SKM-1 (cell line): ENCODE measurements around the gene SCGB1C1.
"Not testable (repeated sequence)": the region's sequence is repeated elsewhere in the genome, so short reads cannot be mapped to it uniquely, and the experiment has no call there.

Source experiments
- DNase-seq: peaks from one replicate; lab custom pipeline; 2025; ENCODE audit not compliant: unreplicated experiment; lab: John Stamatoyannopoulos, UW

Gene SCGB1C1

DNA sequence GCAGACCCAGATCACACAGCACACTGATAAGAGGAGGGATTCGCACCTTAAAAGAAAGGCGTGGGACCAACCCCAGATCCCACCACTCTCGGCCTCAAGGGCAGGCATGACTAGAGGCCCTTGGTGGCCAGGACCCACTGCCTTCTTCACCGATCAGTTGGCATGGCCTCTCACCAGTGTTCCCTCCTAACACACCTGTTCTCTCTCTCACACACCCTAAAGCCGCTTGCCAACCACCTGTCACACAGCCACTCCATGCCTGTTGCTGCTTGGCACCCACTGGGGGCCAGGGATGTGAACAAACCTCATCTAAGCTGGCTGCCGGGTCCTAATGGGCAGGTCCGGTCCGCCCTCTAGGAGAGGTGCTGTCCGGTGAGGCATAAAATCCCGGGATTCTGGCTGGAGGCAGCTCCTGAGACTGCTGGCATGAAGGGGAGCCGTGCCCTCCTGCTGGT lies at the start of gene SCGB1C1:
Gene SCGB1C1 (plus strand): TSS at position 405 of the 455 bp plus-strand sequence. CDS start 22 bp downstream, at position 427.
- not testable (repeated sequence) for DNase-seq

DNA sequence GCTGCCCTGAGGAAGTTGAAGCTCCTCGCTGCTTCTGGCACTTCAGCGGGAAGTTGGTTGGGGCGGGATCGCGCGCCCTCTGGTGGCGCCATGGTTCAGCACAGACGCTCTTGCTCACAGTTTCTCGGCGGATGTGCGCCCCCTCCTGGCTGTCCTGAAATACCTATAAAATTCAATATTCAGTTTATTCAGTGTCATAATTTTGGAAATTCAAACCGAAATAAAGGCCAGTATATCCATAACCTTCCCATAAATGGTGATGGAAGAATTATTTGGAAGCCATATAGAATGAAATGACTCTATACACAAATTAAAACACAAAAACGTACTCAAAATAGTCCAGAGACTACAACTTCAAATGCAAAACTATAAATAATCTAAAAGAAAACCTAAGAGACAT lies 12.6 kb upstream of the SCGB1C1 start:
- not testable (repeated sequence) for DNase-seq

- DNase-seq, result not testable (repeated sequence)
Measured at GRCh38 chr11:189200-189783, 3.6 kb upstream of the SCGB1C1 start.

DNA sequence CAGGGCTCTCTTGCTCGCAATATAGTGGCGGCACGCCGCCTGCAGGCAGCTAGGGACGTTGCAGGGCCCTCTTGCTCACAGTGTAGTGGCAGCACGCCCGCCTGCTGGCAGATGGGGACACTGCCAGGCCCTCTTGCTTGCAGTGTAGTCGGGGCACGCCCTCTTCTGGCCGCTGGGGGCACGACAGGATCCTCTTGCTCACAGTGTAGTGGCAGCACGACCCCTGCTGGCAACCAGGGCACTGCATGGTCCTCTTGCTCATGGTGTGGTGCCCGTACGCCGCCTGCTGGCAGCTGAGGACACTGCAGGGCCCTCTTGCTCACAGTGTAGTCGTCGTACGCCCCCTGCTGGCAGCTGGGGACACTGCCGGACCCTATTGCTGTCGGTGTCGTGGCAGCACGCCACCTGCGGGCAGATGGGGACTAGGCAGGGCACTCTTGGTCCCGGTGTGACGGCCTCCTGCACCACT lies 3.0 kb upstream of the SCGB1C1 start:
- DNase-seq, result not testable (repeated sequence)

GRCh38 chr11:190546-190945 lies 2.3 kb upstream of the SCGB1C1 start:
- not testable (repeated sequence) for DNase-seq

DNA sequence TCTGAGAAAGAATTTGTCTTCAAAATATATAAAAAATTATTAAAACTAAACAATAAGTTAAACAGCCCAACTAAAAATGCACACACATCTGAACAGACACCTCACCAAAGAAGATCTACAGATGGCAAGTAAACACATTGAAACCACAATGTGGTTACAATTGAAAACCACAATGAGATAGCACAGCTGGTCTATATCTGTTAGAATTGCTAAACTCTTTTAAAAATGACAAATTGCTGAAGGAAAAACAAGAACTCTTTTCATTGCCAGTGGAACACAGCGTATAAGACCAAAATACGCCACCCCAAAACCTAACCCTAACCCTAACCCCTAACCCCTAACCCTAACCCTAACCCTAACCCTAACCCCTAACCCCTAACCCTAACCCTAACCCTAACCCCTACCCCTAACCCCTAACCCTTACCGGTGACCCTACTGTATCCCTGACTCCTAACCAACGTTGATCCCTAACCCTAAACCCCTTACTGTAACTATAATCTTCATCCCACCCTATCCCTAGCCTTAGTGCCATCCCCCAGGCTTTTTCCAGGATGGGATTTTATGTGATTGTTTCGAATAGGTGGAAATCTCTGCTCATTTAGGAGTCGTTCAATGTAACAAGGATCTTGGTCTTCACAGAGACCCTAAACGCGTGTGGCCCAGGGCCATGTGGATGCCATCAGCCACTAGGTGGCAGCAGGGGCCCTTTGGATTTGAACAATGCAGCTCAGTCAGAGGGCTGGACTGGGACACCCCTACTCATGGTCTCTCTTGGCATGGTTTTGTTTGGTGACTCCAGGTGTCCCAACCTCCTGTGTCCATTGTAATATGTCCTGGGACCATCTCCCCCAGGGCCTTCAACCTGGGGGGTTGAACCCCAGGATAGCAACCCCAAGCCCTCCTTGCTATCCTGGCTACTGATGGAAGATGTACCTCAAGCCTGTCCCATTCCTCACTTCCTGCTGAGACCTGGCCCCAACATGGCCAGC lies 1.1 kb upstream of the SCGB1C1 start:
- DNase-seq, result not testable (repeated sequence)

GRCh38 chr11:193481-193880 lies 603 bp downstream of the SCGB1C1 start:
- DNase-seq, result not testable (repeated sequence)

- no peak for DNase-seq
Measured at GRCh38 chr11:196786-197731, 4.2 kb downstream of the SCGB1C1 start.

DNA sequence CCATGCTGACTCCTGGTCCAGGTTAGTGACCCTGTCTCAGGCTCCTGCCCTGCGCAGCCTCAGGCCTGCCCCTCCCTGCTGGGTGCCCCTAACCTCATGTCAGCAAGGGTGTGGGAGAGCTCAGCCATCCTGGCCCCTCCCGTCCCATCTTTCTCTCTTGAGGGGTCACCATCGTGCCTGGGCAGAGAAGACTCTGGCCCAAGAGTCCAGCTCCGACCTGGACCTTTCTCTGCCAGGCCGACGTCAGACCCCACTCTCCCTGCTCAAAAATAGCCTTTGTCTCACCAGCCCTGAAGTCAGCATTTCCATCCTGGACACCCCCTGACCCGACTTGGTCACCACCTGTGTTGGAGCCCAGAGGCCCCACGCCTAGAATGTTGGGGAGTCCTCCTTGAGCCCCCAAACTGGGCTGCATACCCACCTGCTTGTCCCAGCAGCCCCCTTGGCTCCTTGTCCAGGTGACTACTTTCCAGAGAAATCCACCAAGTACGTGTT lies 4.9 kb downstream of the SCGB1C1 start:
- no peak for DNase-seq

DNA sequence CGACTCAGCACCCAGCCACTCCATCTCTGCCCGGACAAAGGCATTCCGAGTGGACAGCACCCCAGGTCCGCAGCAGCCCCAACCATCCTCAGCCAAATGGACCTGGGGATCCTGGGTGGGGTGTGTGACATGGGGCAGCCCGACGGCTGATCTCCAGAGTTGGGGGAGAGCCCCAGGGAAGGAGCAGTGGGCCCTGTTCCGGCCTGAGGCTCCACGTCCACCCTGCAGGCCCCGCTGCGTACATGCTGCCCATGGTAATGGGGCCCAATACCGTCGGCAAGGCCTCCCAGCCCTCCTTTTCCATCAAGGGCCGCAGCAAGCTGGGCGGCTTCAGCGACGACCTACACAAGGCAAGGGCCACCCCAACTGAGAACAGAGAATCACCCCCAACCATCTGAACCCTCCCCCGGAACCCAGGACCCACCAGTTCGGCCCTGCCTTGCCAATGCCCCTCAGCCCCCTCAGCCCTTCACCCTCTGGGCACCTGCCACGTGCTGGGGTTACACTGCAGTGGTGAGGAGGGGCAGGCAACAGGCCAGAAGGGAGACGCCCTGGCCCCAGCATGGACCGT lies 5.4 kb downstream of the SCGB1C1 start:
- no peak for DNase-seq

- no peak for DNase-seq
Measured at GRCh38 chr11:199004-199581, 6.2 kb downstream of the SCGB1C1 start.

GRCh38 chr11:199782-200181 lies 6.9 kb downstream of the SCGB1C1 start:
- no peak for DNase-seq

DNA sequence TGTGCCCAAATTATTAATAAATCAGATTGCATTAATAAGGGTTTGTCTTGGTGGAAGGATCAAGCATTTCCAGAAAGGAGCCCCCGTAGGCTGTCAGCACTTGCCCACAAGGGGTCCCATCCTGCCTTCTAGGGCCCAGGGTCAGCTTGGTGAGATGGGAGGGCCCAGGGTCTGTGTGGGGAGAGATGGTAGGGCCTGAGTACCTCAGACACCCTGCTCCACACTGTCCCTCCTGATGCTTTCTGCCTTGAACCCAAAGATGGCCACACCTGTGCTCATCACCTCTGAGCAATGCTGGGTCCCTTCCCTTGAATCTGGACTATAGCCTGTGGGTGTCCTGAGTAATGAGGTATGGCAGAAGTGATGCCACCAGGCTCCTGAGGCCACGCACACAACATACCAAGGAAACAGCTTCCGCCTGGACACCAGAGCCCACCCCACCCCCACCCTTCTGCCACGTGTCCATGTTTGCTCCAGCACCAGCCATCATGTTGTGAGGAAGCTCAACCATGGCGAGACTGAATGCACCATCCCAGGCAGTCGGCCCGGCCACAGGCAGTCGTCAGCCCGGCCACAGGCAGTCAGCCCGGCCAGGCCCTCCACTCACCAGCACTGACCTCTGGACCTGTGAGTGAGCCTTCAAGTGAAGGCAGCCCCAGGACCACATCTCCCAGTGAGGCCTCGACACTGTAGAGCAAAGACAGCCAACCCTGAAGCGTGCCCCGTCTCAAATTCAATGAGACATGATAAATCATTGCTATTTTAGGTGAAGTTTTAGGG lies 7.5 kb downstream of the SCGB1C1 start:
- no peak for DNase-seq

- no peak for DNase-seq
Measured at GRCh38 chr11:201966-202365, 9.1 kb downstream of the SCGB1C1 start.

GRCh38 chr11:202490-202889 lies 9.6 kb downstream of the SCGB1C1 start:
- DNase-seq, result no peak

DNA sequence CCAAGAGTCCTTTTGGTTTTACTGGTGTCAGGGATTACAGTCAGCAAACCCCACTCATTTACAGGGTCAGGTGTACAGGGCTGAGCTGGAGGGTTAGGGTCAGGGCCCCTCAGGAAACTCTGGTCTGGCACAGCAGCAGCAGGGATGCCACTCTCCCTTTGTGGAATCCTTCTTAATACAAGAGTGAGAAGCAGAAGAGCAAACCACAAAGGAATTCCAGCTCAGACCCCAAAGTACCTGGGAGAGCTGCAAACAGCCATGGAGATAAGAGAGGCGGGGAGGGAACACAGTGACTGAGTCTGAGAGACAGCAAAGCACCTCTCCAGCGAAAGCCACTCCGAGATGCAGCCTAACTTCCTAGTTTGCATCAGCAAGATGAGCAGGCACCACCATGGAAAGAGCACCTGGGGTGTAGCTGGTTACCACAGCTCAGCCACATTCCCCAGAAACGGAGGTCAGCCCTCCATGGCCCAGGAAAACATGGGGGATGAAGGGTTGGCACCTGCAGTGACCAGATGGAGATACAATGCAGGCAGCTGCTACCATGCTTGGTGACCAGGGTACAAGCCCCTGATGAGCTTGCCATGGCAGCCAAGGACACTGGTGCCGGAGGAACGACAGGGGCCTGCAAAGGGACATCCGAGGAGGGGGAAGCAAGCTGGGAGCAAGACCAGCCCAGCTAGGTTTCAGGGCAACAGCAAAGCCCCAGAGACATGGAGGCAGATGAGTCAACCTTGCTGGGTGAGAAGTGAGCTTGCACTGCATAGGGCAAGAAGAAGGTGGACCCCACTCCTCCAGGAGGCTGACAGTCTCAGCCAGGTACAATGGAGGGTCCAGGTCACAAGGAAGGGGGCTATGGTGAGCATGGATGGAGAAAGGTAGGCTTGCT lies 10.4 kb downstream of the SCGB1C1 start:
- DNase-seq, result no peak

DNA sequence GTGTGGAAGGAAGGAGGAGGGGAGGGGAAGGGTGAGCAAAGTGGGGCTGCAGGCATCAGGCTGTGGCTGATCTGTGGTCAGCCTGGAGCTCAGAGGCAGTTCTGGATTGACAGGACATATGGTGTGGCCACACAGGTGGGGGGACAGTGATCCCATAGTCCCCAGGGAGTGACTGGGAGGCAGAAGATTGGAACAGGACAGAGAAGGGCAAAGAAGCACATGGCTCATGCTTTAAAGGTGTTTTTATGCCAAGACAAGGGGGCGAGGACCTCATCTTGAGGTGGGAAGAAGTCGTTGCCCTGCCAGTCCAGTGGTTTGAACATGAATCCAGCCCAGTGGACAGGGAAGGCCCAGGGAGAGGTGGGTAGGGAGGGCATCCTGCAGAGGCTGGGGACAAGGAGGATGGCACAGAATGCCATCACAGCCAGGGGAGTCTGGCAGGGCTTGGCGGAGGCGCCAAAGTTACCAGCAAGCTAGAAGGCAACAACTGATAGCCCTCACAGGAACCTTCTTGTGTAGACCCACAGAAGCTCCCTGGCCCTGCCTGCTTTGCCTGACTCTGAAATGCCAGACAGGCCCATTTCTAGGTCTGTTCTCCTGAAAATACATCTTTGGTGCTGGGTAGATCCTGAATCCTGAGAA lies 11.2 kb downstream of the SCGB1C1 start:
- no peak for DNase-seq
